ENCODE results near the gene ADGRF5.

Gene ADGRF5

DNA sequence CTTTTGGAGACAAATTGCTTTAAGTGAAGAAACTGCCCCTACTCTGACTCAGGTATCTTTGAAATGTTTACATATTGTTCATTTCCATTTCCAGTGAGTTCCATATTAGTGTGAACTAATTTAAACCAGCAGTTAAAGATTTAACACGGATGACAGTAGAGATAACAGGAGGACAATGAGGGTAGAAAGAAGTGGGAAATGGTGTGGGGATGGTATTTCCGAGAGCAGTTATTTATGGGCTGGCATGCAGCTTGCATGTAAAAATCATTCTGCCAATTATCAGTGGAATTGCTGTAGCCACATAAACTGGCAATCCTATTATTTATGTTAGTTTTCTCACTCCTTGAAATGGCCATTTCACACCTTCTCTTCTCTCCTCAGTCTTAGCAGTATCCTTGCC is 8.6 kb upstream of the ADGRF5 start:
- DNase-seq, result no peak

DNA sequence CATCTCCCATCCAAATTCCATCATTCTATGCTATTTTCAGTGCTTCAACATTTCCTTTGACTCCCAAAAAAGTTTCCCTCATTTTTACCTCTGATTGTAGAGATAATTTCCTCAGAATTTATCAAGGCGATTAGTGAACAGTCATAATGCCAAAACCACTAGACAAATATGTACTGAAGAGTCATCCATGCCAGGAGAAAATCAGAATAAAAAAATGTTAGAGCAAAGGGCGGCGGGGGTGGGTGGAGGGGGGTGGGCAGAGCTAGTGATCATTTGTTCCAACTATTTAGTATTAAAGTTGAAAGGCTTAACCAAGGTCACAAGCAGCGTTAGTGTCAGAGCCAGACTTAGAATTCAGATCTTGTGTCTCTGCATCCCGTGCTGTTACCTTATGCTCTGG is 5.3 kb upstream of the ADGRF5 start:
- DNase-seq, result no peak

DNA sequence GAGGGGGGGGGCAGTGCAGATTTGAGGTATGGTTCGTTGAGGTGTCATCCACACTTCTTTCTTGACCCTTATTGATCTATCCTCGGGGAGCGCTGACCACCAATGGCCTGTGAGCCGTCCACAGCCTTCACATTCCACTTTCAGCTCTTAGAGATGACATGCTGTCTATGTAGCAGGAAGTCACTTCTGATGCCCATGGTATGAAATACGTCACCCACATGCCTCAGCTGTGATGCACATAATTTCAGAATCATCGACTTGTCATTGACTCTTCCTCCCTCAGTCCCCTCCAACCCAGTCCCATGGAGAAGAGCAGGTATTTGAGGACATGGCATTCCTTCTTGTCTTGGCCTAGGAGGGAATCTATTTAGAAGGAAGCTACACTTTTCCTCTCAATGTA is 4.7 kb upstream of the ADGRF5 start:
- no peak for DNase-seq

GRCh38 chr6:46925563-46926253 is 4.0 kb upstream of the ADGRF5 start:
- DNase-seq, result no peak

- DNase-seq, result peak in 1 of 56 donors; percentile 3
Measured at GRCh38 chr6:46923476-46923875, 1.7 kb upstream of the ADGRF5 start.

DNA sequence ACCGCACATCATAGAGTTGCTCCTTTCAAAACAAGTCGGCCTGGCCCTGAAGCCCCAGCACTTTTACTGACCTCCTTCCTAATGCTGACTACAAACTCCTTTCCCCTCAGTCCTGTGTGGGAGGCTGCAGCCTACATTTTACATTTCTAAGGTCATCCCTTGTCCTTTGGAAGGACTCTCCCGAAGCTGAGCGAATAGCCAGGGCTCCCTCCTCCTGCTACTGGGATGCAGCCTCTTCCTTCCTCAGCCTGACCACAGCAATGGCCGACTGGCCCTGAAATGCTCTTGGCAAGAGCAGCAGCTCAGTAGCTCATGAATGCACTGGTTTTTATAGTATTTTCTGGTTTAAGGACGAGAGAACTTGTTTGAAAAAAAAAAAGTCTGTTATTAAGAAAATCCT is 679 bp downstream of the ADGRF5 start:
- no peak for DNase-seq

GRCh38 chr6:46918806-46919205 is 2.9 kb downstream of the ADGRF5 start:
- DNase-seq, result no peak

GRCh38 chr6:46917002-46917545 is 4.7 kb downstream of the ADGRF5 start:
- DNase-seq, result peak in 1 of 56 donors; percentile 1

DNA sequence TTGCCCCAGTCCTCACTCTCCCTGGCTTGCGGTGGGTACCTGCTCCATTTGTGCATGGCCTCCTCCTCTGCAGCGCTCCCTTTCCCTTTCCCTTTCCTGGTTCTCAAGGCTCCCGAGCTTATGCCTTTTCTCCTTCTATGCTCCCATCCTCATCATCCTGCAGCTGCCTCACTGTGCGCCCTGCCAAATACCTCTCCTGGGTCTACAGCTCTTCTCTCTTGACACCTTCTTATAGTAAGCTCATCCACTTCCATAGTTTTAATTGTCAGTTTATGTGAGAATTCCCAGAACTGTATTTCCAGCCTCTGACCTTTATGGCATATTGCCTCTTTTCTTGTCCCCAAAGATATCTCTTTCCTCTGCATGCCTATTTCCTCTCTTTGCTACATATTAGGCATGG is 5.9 kb downstream of the ADGRF5 start:
- DNase-seq, result no peak

DNA sequence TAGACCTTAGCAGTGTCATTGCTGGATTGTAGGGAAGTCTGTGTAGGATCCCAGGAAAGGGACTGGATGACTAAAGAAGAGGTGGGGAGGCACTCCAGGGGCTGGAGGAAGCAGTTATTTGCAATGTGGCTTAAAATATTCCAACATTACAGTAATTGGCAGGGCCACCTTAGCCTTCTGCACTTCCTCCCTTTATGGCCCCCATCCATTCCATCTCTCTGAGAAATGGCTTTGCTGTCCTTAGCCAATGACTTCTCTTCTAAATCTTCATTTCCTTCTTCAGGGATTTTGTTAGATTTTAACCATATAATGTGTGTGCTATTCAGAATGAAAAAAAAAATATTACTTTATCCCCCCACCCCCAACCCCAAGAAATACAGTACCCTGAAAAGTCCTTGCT is 6.4 kb downstream of the ADGRF5 start:
- DNase-seq, result no peak

DNA sequence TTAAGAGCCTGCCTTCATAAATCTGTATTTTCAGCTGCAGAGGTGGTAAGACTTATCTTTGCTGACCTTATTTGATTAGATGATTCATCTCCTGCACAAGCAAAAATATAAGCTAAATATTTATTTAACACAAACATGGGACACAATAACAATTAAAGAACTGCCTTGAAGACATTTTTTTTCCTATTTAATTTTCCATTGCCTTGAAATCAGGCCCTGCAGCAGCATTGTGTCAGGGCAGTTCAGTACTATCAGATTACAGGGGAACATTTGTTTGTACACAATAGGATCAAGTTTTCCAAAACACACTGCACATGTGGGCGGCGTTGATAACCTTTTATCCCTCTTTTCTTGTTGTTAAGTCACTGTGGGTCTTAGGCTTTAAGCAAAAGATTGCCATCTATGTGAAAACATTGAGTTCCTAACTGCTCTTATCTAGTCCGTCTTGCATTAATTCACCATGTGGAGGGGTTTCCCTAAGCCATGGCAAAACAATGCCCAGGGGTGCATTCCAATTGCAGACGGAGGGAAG is 7.4 kb downstream of the ADGRF5 start:
- DNase-seq, result no peak

GRCh38 chr6:46909371-46909770 is 12.4 kb downstream of the ADGRF5 start:
- no peak for DNase-seq

- no peak for DNase-seq
Measured at GRCh38 chr6:46906776-46907175, 15.0 kb downstream of the ADGRF5 start.

DNA sequence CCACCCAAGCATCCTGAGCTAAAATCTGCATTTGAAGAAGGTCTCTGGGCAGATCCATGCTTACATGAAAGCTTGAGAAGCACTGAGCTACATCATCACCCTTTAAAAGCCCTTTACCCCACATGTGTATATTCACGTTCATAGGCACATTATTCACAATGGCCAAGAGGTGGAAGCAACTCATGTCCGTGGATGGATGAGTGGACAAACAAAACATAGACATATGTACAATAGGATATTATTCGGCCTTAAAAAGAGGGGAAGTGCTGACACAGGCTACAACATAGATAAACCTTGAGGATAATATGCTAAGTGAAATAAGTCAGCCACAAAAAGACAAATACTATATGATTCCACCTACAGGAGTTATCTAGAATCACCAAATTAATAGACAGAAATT is 17.6 kb downstream of the ADGRF5 start:
- DNase-seq, result no peak

GRCh38 chr6:46903175-46903574 is 18.6 kb downstream of the ADGRF5 start:
- DNase-seq, result no peak

- DNase-seq, result no peak
Measured at GRCh38 chr6:46901882-46902314, 19.8 kb downstream of the ADGRF5 start.

DNA sequence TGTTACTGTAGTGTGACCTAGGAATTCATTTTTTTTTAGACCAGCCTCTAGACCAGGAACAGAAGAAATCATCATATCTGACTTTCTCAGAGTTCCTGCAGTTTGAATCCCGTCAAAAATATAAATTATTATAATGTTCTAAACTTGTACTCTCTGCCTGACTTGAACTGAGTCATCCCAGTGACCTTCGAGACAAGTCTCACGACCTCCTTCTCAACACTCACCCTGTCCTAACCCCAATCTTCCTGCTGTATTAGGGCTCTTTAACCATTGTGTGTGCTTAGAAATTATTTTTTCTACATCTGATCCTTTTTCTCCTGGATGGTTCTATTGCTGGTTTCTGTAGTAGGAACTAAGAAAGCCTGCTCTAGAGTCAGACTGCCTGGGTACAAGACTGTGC is 21.5 kb downstream of the ADGRF5 start:
- DNase-seq, result no peak

DNA sequence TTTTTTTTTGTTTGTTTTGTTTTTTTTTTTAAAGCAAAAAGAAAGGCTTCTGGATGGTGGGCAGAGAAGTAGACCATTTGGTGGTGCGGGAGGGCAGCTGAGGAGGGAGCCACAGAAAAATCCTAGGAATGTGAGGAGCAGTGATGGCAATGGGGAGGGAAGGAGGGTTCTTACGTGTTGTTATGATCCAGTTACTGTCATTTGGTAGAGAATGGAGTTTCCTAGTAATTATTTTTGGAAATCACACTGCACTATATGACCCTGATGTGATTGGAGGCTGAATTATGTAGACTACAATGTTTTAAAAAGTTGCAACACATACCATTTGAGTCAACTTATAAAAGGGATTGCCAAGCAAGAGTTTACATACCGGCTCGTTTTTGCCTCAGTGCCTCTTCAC is 22.1 kb downstream of the ADGRF5 start:
- no peak for DNase-seq

DNA sequence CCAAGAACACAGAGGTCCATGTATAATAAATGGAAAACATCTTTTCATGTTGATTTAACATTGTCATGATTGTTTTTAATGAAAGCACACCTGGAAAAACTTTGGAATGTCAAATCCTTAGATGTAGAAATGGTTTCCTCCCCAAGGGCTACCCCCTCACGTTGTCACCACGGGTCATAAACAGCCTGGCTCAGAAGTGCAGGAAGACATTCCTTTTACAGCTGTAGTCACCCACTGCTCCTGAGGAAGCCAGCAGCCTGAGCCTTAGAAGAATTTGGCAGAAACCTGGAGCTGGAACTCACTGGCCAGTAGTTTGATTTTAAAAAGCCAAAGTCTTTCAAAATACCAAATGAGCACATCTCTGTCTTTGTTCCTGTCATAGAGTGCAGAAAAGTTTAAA is 23.7 kb downstream of the ADGRF5 start:
- DNase-seq, result no peak

DNA sequence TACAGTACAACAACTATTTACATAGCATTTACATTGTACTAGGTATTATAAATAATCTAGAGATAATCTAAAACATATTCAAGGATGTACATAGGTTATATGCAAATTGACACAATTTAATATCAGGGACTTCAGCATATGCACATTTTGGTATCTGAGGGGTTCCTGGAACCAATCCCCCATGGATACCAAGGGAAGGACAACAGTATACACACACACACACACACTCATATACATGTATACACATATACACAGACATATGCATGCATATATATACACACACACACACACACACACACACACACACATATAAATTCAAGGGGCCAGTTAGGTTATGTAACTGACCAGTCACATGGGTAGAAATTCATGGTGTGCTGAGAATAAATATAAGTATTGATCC is 24.9 kb downstream of the ADGRF5 start:
- DNase-seq, result no peak

GRCh38 chr6:46895930-46896329 is 25.8 kb downstream of the ADGRF5 start:
- DNase-seq, result no peak

- DNase-seq, result no peak
Measured at GRCh38 chr6:46894433-46894832, 27.3 kb downstream of the ADGRF5 start.

DNA sequence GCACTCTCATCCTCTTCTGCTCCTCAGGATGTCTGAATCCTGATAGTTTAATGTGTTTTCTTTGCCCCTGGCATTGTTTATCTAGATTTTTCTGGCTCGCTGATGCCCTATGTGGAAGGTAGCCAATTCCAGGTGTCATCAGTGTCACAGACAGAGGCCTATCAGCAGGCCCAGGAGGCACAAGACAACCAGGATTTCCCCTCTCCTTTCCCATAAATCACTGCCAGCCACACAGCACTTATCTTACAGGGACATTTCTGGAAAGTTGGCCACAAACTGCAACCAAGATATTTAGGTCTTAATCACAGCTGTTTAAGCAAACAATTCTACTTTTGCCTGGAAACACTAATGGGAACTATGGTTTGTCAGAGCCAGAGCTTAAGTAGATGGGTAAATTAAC is 28.1 kb downstream of the ADGRF5 start:
- no peak for DNase-seq
